ENCODE measurements around the gene CREG1.

- TF ChIP-seq CTCF (IDR thresholded peaks at IDR 0.05) (no peak), SMAD3 (CRISPR knock-in tag; IDR thresholded peaks at IDR 0.05; ENCODE audit: borderline replicate concordance) (no peak), USF1 (CRISPR knock-in tag; IDR thresholded peaks at IDR 0.05) (no peak), ATF3 (CRISPR knock-in tag; conservative IDR thresholded peaks at IDR 0.05) (no peak), TEAD4 (CRISPR knock-in tag; IDR thresholded peaks at IDR 0.05) (no peak), ARID4B (CRISPR knock-in tag; IDR thresholded peaks at IDR 0.05; ENCODE audit: borderline replicate concordance) (no peak), TEAD1 (CRISPR knock-in tag; IDR thresholded peaks at IDR 0.05) (no peak), EMX1 (CRISPR knock-in tag; IDR thresholded peaks at IDR 0.05) (no peak), SP1 (CRISPR knock-in tag; conservative IDR thresholded peaks at IDR 0.05) (no peak), ZMAT4 (CRISPR knock-in tag; IDR thresholded peaks at IDR 0.05) (no peak), USF2 (CRISPR knock-in tag; IDR thresholded peaks at IDR 0.05) (no peak), CREM (CRISPR knock-in tag; IDR thresholded peaks at IDR 0.05) (no peak), JAZF1 (CRISPR knock-in tag; IDR thresholded peaks at IDR 0.05) (no peak)
Measured at GRCh38 chr1:167602840-167603239, 49.3 kb upstream of the CREG1 start.
